ENCODE results near the gene CRACDL.

GRCh38 chr2:98912957-98913915 lies 22.8 kb downstream of the CRACDL start:
- TF ChIP-seq POLR2AphosphoS5 (IDR thresholded peaks at IDR 0.05; ENCODE audit: low read depth, low read length) (no peak), TAF1 (IDR thresholded peaks at IDR 0.05; ENCODE audit: borderline replicate concordance, insufficient read depth, low read length) (no peak), SIN3A (IDR thresholded peaks at IDR 0.05; ENCODE audit: borderline replicate concordance, insufficient read depth, low read length) (no peak), REST (IDR thresholded peaks at IDR 0.05; ENCODE audit: insufficient read depth in 1 of 2, low read depth in 2 of 2, low read length in 2 of 2) (no peak)
